HepG2 (cell line): ENCODE data around the gene SYT10. TPM values are rescaled to one million over a fixed set of nuclear protein-coding genes. Genes with fewer than 3 reads are reported as not detected.

ENCODE experiments used
- ATAC-seq: fragments of 200-7000 bp; cut with Tn5 transposase; 3 replicates; pipeline ENCODE4 v1.9.1; 2020; ENCODE audit warnings: mild to moderate bottlenecking, moderate library complexity
- BruUV-seq: library from RNA; stranded (reverse); fragments of 400-500 nt; replicated peaks from 2 replicates; lab custom pipeline; 2021; lab: Mats Ljungman, UMichigan
- CTCF ChIA-PET: fragments of 300-600 bp; formaldehyde crosslinking; extraction: SDS; loops from one replicate; lab custom pipeline; 2021; ENCODE audit warnings: low total read pairs, inconsistent platforms, low intra/inter-chr PET ratio; lab: Yijun Ruan, JAX
- POLR2A ChIA-PET: fragments of 350-600 bp; sonication (Branson Sonifier 250); formaldehyde crosslinking; loops from one replicate; lab custom pipeline; 2020; ENCODE audit warnings: antibody characterized with exemption, inconsistent platforms; lab: Yijun Ruan, JAX
- DNase-seq: peaks from one replicate; pipeline ENCODE4 v3.0.0-alpha.2; 2015; ENCODE audit warnings: low spot score
- FAIRE-seq: peaks from 3 replicates; lab custom pipeline; 2011; peaks lifted over from hg19 to GRCh38; lab: Jason Lieb, UNC
- H2AFZ ChIP-seq: one replicate; pipeline ENCODE4 v1.6.1; 2011; ENCODE audit warnings: low read length, inconsistent platforms
- H3K27ac ChIP-seq: fragments of 300-600 bp; 3 replicates; pipeline ENCODE4 v1.8.0; 2011; ENCODE audit warnings: mixed run types, mild to moderate bottlenecking, mixed read lengths, low read length, inconsistent platforms; ENCODE audit not compliant: insufficient read depth; ENCODE audit errors: extremely low read length
- H3K27me3 ChIP-seq, 2 experiments: fragments of 200-600 bp in 1 of 2; 2 replicates in 1 of 2; 3 replicates in 1 of 2; pipeline versions ENCODE4 v1.6.0 to v1.8.0; 2011; ENCODE audit warnings: low read length in 2 of 2, mild to moderate bottlenecking in 2 of 2, moderate library complexity in 2 of 2, inconsistent platforms in 1 of 2; ENCODE audit not compliant: insufficient read depth in 2 of 2, control insufficient read depth in 1 of 2
- H3K36me3 ChIP-seq, 2 experiments: fragments of 200-600 bp in 1 of 2; replicated peaks in 1 of 2; 2 replicates in 1 of 2; 3 replicates in 1 of 2; pipeline versions ENCODE4 v1.5.1 to v1.8.0; 2011; ENCODE audit warnings: low read length in 2 of 2, inconsistent platforms in 1 of 2; ENCODE audit not compliant: insufficient read depth in 2 of 2, control insufficient read depth in 1 of 2
- H3K4me1 ChIP-seq: 2 replicates; pipeline ENCODE4 v1.5.1; 2012; ENCODE audit warnings: low read length, inconsistent platforms; ENCODE audit not compliant: insufficient read depth
- H3K4me2 ChIP-seq: 2 replicates; pipeline ENCODE4 v1.6.0; 2011; ENCODE audit warnings: low read depth, low read length, inconsistent platforms
- H3K4me3 ChIP-seq, 3 experiments: fragments of 200-600 bp in 1 of 3; sonication (generic), shearing (Covaris generic) in 1 of 3; replicated peaks in 1 of 3; 2 replicates each; pipeline ENCODE4 v1.5.1; 2011 to 2016; ENCODE audit warnings: low read length in 3 of 3, inconsistent platforms in 2 of 3, low read depth in 2 of 3, mild to moderate bottlenecking in 2 of 3, control low read depth in 1 of 3, mixed read lengths in 1 of 3; ENCODE audit not compliant: insufficient read depth in 1 of 3
- H3K79me2 ChIP-seq: one replicate; pipeline ENCODE4 v1.6.1; 2011; ENCODE audit warnings: low read length, inconsistent platforms; ENCODE audit not compliant: insufficient read depth
- H3K9ac ChIP-seq: 2 replicates; pipeline ENCODE4 v1.6.0; 2011; ENCODE audit warnings: mild to moderate bottlenecking, low read depth, low read length, inconsistent platforms; ENCODE audit not compliant: insufficient read depth
- H3K9me3 ChIP-seq: 2 replicates; pipeline ENCODE4 v1.5.1; 2012; ENCODE audit warnings: mild to moderate bottlenecking, low read length
- H4K20me1 ChIP-seq: 2 replicates; pipeline ENCODE4 v1.6.0; 2011; ENCODE audit warnings: inconsistent platforms, mild to moderate bottlenecking, low read length, moderate library complexity; ENCODE audit not compliant: insufficient read depth
- BORCS8-MEF2B ChIP-seq: sonication (generic); formaldehyde crosslinking; IDR thresholded peaks from 2 replicates; pipeline ENCODE4 v1.8.0; 2022; ENCODE audit warnings: mild to moderate bottlenecking, missing genetic modification reagents
- FOXP1 ChIP-seq, 2 experiments: fragments of 450-650 bp in 1 of 2; IDR thresholded peaks; 2 replicates each; pipeline ENCODE4 v1.6.1; 2017 to 2018; ENCODE audit warnings: antibody characterized with exemption in 1 of 2
- GATAD1 ChIP-seq: IDR thresholded peaks from 2 replicates; pipeline ENCODE4 v1.6.1; 2016; ENCODE audit warnings: missing genetic modification reagents, missing compliant biosample characterization
- HOXA3 ChIP-seq: sonication (generic); formaldehyde crosslinking; IDR thresholded peaks from 2 replicates; pipeline ENCODE4 v1.5.0; 2020; ENCODE audit warnings: missing genetic modification reagents
- PRMT3 ChIP-seq: sonication (generic); formaldehyde crosslinking; IDR thresholded peaks from 2 replicates; pipeline ENCODE4 v1.8.1; 2022; ENCODE audit warnings: low read depth, mild to moderate bottlenecking, moderate library complexity, missing genetic modification reagents, borderline replicate concordance
- SALL1 ChIP-seq: sonication (generic); formaldehyde crosslinking; IDR thresholded peaks from 2 replicates; pipeline ENCODE4 v1.8.0; 2022; ENCODE audit warnings: mild to moderate bottlenecking, missing genetic modification reagents
- SRSF9 ChIP-seq: fragments of 200-400 bp; formaldehyde crosslinking; IDR thresholded peaks from 2 replicates; pipeline ENCODE4 v1.6.1; 2018; ENCODE audit warnings: borderline replicate concordance, mild to moderate bottlenecking, low read depth, low read length; ENCODE audit not compliant: insufficient read depth, poor library complexity, severe bottlenecking
- ZBTB3 ChIP-seq: sonication (generic); formaldehyde crosslinking; IDR thresholded peaks from 2 replicates; pipeline ENCODE4 v1.4.0; 2020; ENCODE audit warnings: low read depth, mild to moderate bottlenecking, moderate library complexity, missing genetic modification reagents, borderline replicate concordance
- ZNF275 ChIP-seq: sonication (generic); formaldehyde crosslinking; IDR thresholded peaks from 2 replicates; pipeline ENCODE4 v1.8.0; 2022; ENCODE audit warnings: missing genetic modification reagents, mild to moderate bottlenecking, inconsistent platforms, borderline replicate concordance
- ZNF574 ChIP-seq: sonication (generic); formaldehyde crosslinking; IDR thresholded peaks from 2 replicates; pipeline ENCODE4 v1.4.0; 2020; ENCODE audit warnings: missing genetic modification reagents
- ZNF781 ChIP-seq: sonication (generic); formaldehyde crosslinking; IDR thresholded peaks from 2 replicates; pipeline ENCODE4 v1.5.1; 2020; ENCODE audit warnings: borderline replicate concordance, mild to moderate bottlenecking, missing genetic modification reagents; ENCODE audit errors: not compliant biosample characterization
- ZNF782 ChIP-seq: sonication (generic); formaldehyde crosslinking; IDR thresholded peaks from 2 replicates; pipeline ENCODE4 v1.4.0; 2020; ENCODE audit warnings: missing genetic modification reagents, mild to moderate bottlenecking, borderline replicate concordance
- WGBS: methylation state at CpG from one replicate; pipeline ENCODE4 v1.1.6; 2017; ENCODE audit warnings: low lambda C conversion rate; 5-methylcytosine and 5-hydroxymethylcytosine counted together
- in situ Hi-C: cut with HindIII; loops from 2 replicates; pipeline ENCODE4 v1.10.0; 2017; ENCODE audit warnings: low pct_unique_long_range_greater_than_20kb; ENCODE audit not compliant: extremely low pct_ligation_motif_present
- intact Hi-C: fragments of 100-400 bp; cut with micrococcal nuclease; formaldehyde crosslinking; loops from one replicate; pipeline ENCODE4 v1.10.0; 2022; ENCODE audit not compliant: unreplicated experiment
- polyA plus RNA-seq, 8 experiments: library from polyadenylated mRNA; depleted of rRNA in 3 of 8; stranded (reverse) in 7 of 8; unstranded in 1 of 8; fragments of >200 nt; fragmentation: Illumina TruSeq in 4 of 8; extraction: Trizol in 4 of 8; gene quantifications; 2 replicates each; pipeline versions ENCODE4 v1.2.1 to v1.2.3, GENCODE V29; 2011 to 2016; ENCODE audit warnings: low read depth in 4 of 8, missing spikeins in 1 of 8, mixed read lengths in 1 of 8; ENCODE audit not compliant: insufficient read depth in 1 of 8
- total RNA-seq, 5 experiments: library from RNA; depleted of rRNA; stranded (reverse); fragments of >200 nt; fragmentation: Illumina TruSeq; extraction: Trizol; gene quantifications; 2 replicates each; pipeline ENCODE4 v1.2.3, GENCODE V29; 2016; ENCODE audit warnings: low read depth in 1 of 5
- TF ChIP-seq, protein P1 (sequence below): sonication (generic); formaldehyde crosslinking; IDR thresholded peaks from 2 replicates; pipeline ENCODE4 v1.9.0; 2021; ENCODE audit warnings: missing genetic modification reagents, mild to moderate bottlenecking, borderline replicate concordance
- TF ChIP-seq, protein P2 (sequence below): IDR thresholded peaks from 2 replicates; pipeline ENCODE4 v1.6.1; 2016

SYT10 gene
- total and polyA plus RNA-seq, 2 of the 13 experiments (the other 11 are each of a cell fraction or from before 2014, with no cell fraction given), result not detected

DNA sequence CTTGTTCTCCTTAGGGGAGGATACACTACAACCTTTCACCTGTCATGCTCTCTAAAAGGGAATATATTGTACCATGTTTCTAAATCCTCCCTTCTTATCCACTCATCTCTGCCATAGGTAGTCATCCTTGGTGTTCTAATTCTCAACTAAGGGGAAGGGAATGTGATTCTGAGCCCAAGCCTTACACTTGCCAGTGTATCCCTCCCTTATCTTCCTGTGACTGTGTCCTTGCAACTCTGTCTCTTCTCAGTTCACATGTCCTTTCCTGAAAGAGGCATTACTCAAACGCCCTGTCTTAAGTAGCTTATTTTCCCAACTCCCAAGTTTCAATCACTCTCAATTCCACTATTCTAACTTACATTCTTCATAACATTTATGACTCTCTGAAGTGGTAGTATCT lies 44.5 kb upstream of the SYT10 start:
- no peak for FAIRE-seq
- TF ChIP-seq ZNF781 (no peak), ZNF275 (CRISPR knock-in tag) (no peak), ZNF782 (no peak), SRSF9 (no peak), PRMT3 (CRISPR knock-in tag) (no peak), SALL1 (CRISPR knock-in tag) (no peak), FOXP1 (IDR thresholded peaks at IDR 0.05) (no peak), FOXP1 (CRISPR knock-in tag; IDR thresholded peaks at IDR 0.05) (no peak), HOXA3 (CRISPR knock-in tag) (no peak), ZBTB3 (no peak), BORCS8-MEF2B (CRISPR knock-in tag) (no peak), GATAD1 (CRISPR knock-in tag) (no peak), ZNF574 (CRISPR knock-in tag) (no peak)
- TF ChIP-seq, protein P1, sequence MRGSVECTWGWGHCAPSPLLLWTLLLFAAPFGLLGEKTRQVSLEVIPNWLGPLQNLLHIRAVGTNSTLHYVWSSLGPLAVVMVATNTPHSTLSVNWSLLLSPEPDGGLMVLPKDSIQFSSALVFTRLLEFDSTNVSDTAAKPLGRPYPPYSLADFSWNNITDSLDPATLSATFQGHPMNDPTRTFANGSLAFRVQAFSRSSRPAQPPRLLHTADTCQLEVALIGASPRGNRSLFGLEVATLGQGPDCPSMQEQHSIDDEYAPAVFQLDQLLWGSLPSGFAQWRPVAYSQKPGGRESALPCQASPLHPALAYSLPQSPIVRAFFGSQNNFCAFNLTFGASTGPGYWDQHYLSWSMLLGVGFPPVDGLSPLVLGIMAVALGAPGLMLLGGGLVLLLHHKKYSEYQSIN (CRISPR knock-in tag), result no peak
- TF ChIP-seq, protein P2, sequence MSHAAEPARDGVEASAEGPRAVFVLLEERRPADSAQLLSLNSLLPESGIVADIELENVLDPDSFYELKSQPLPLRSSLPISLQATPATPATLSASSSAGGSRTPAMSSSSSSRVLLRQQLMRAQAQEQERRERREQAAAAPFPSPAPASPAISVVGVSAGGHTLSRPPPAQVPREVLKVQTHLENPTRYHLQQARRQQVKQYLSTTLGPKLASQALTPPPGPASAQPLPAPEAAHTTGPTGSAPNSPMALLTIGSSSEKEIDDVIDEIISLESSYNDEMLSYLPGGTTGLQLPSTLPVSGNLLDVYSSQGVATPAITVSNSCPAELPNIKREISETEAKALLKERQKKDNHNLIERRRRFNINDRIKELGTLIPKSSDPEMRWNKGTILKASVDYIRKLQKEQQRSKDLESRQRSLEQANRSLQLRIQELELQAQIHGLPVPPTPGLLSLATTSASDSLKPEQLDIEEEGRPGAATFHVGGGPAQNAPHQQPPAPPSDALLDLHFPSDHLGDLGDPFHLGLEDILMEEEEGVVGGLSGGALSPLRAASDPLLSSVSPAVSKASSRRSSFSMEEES (CRISPR knock-in tag), result no peak
- Histone ChIP-seq H3K4me1 (no peaks in the 10 kb centered on the region), H3K27ac (no peak overlapping the region), H3K4me2 (no peak overlapping the region), H3K36me3 (no peaks in the 10 kb centered on the region), H3K27me3 (no peaks in the 10 kb centered on the region), H3K9me3 (no peaks in the 10 kb centered on the region), H3K4me3 (no peak overlapping the region), H4K20me1 (no peaks in the 10 kb centered on the region), H2AFZ (no peak overlapping the region), H3K79me2 (no peaks in the 10 kb centered on the region), H3K9ac (no peak overlapping the region)
- ATAC-seq, result no peak
- in situ Hi-C loops, result no loop called here
- no TSS peak for BruUV-seq
- intact Hi-C loops, result no loop called here
- whole genome bisulfite sequencing, result 0% methylated on average over 1 of the region's 1 CpG
- ChIA-PET CTCF (no interaction called here), POLR2A (no interaction called here)
- no peak for DNase-seq
